Measurements from ENCODE around the gene PLIN3.
"Not testable (repeated sequence)": the region's sequence is repeated elsewhere in the genome, so short reads cannot be mapped to it uniquely, and the experiment has no call there.

PLIN3 gene

DNA sequence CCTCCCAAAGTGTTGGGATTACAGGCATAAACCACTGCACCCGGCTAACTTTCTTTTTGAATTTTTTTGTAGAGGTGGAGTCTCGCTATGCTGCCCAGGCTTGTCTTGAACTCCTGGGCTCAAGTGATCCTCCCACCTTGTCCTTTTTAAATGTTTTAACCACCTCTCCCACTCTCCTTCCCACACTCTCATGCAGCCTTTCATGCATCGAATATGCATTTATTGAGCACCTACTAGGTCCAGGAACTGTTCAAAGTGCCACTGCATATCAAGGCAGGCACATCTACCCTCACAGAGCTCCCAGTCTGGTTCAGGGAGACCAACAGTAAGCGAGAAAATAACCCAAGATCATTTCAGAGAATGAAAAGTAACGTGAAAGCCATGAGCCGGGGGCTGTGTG, 37.1 kb downstream of the PLIN3 start:
- H3K4me2 ChIP-seq (ENCODE audit: low read length): no peak overlapping the region
- H2AFZ ChIP-seq (ENCODE audit: insufficient read depth, low read length, poor library complexity): no peak overlapping the region
- DNase-seq: no peak
- no peak overlapping the region for H2AK5ac ChIP-seq (ENCODE audit: low read length)
- H3K14ac ChIP-seq (ENCODE audit: low read length): no peak overlapping the region
- WGBS (ENCODE audit: extremely low coverage, insufficient coverage, insufficient read length): no CpG with 5 or more reads among the region's 6 CpGs
- no peaks in the 10 kb centered on the region for H3K36me3 ChIP-seq (ENCODE audit: control insufficient read depth in 1 of 2, insufficient read depth in 2 of 2, low read length in 2 of 2)
- H3K27me3 ChIP-seq (ENCODE audit: insufficient read depth, low read length): no peaks in the 10 kb centered on the region
- H4K8ac ChIP-seq (ENCODE audit: low read depth, low read length): no peak overlapping the region
- H3K23ac ChIP-seq (ENCODE audit: low read length): no peak overlapping the region
- H3K9ac ChIP-seq (ENCODE audit: low read length): no peak overlapping the region
- peak overlapping the region; percentile 46 for H4K12ac ChIP-seq (ENCODE audit: low read depth, low read length)
- H2BK120ac ChIP-seq (ENCODE audit: insufficient read depth, low read length, poor library complexity): no peak overlapping the region
- peaks cover 3% of the 10 kb centered on the region for H3K9me3 ChIP-seq (ENCODE audit: insufficient read depth, low read depth, low read length)
- no peak overlapping the region for H3K18ac ChIP-seq (ENCODE audit: low read length)
- peaks cover 2% of the 10 kb centered on the region for H3K79me2 ChIP-seq (ENCODE audit: control insufficient read depth, insufficient read depth, low read length, poor library complexity)
- no peak overlapping the region for H4K91ac ChIP-seq (ENCODE audit: low read depth, low read length)
- peaks cover 5% of the 10 kb centered on the region for H3K79me1 ChIP-seq (ENCODE audit: low read length)
- H2BK12ac ChIP-seq (ENCODE audit: low read length): no peak overlapping the region
- no peak overlapping the region for H3K4ac ChIP-seq (ENCODE audit: low read depth, low read length)
- no peak overlapping the region for H3K27ac ChIP-seq (ENCODE audit: low read depth, low read length)
- peaks cover 0 to 6% of the 10 kb centered on the region in 2 experiments for H3K4me1 ChIP-seq (ENCODE audit: control insufficient read depth in 1 of 2, insufficient read depth in 2 of 2, low read length in 2 of 2)
- no peak overlapping the region for H2BK5ac ChIP-seq (ENCODE audit: low read depth, low read length, poor library complexity)
- no peak overlapping the region for H3K4me3 ChIP-seq (ENCODE audit: low read depth, low read length)

DNA sequence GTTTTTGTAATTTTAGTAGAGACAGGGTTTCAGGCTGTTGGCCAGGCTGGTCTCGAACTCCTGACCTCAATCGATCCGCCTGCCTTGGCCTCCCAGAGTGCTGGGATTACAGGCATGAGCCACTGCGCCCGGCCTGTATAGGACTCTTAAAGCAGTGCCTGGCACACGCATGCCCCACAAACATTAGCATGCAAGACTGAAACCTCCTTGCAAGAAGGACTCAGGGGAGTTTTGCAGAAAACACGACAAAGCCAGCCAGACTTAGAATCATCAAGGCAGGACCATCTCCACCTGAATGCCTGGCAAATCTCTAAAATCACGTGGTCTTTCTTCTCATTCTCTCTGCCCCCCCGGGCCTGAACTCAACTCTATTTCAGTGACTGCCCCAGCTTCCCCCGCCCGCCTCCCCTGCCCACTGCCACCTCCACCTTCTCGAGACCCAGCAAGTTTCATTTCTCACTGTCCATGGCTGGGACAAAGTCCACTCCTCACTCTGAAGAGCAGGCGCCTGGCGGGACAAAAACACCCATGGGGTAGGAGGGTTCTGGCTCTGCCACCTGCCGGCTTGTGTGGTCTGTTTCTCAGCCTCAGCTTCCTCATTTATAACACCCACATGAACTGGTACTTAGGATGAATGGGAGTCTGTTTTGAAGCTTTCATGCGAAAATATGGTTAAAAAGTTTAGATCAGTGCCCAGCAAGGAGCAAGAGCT, 38.3 kb downstream of the PLIN3 start:
- Histone ChIP-seq H3K4ac (ENCODE audit: low read depth, low read length) (no peak overlapping the region), H4K8ac (ENCODE audit: low read depth, low read length) (no peak overlapping the region), H4K91ac (ENCODE audit: low read depth, low read length) (no peak overlapping the region), H3K23ac (ENCODE audit: low read length) (no peak overlapping the region), H3K4me1 (ENCODE audit: control insufficient read depth in 1 of 2, insufficient read depth in 2 of 2, low read length in 2 of 2) (peaks cover 0 to 6% of the 10 kb centered on the region in 2 experiments), H4K12ac (ENCODE audit: low read depth, low read length) (no peak overlapping the region), H3K79me2 (ENCODE audit: control insufficient read depth, insufficient read depth, low read length, poor library complexity) (peaks cover 2% of the 10 kb centered on the region), H3K27me3 (ENCODE audit: insufficient read depth, low read length) (no peaks in the 10 kb centered on the region), H3K9me3 (ENCODE audit: insufficient read depth, low read depth, low read length) (peaks cover 3% of the 10 kb centered on the region), H2BK12ac (ENCODE audit: low read length) (no peak overlapping the region), H3K27ac (ENCODE audit: low read depth, low read length) (no peak overlapping the region), H3K4me3 (ENCODE audit: low read depth, low read length) (no peak overlapping the region), H3K18ac (ENCODE audit: low read length) (no peak overlapping the region), H2AK5ac (ENCODE audit: low read length) (no peak overlapping the region), H2BK5ac (ENCODE audit: low read depth, low read length, poor library complexity) (no peak overlapping the region), H2AFZ (ENCODE audit: insufficient read depth, low read length, poor library complexity) (no peak overlapping the region), H3K79me1 (ENCODE audit: low read length) (peaks cover 5% of the 10 kb centered on the region), H3K4me2 (ENCODE audit: low read length) (no peak overlapping the region), H3K14ac (ENCODE audit: low read length) (no peak overlapping the region), H3K36me3 (ENCODE audit: control insufficient read depth in 1 of 2, insufficient read depth in 2 of 2, low read length in 2 of 2) (no peaks in the 10 kb centered on the region), H3K9ac (ENCODE audit: low read length) (no peak overlapping the region), H2BK120ac (ENCODE audit: insufficient read depth, low read length, poor library complexity) (no peak overlapping the region)
- DNase-seq: no peak
- no CpG with 5 or more reads among the region's 16 CpGs for WGBS (ENCODE audit: extremely low coverage, insufficient coverage, insufficient read length)

DNA sequence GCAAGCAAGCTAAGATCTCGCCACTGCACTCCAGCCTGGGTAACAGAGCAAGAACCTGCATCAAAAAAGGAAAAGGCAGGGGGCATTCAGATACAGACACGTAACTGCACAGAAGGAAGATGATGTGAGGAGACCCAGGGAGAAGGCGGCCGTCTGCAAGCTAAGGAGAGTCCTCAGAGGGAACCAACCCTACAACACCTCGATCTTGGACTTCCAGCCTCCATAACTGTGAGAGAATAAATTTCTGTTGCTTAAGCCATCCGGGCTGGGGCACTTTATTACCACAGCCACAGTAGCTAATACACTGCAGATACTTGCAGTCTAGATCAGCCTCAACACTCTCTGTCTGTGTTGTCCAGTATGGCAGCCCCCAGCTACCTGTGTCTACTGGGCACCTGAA, 43.9 kb downstream of the PLIN3 start:
- H2BK5ac ChIP-seq (ENCODE audit: low read depth, low read length, poor library complexity): no peak overlapping the region
- no peaks in the 10 kb centered on the region for H3K79me2 ChIP-seq (ENCODE audit: control insufficient read depth, insufficient read depth, low read length, poor library complexity)
- no peak overlapping the region for H2AK5ac ChIP-seq (ENCODE audit: low read length)
- H3K27ac ChIP-seq (ENCODE audit: low read depth, low read length): no peak overlapping the region
- no peak overlapping the region for H2BK12ac ChIP-seq (ENCODE audit: low read length)
- H4K12ac ChIP-seq (ENCODE audit: low read depth, low read length): no peak overlapping the region
- no peak overlapping the region for H2BK120ac ChIP-seq (ENCODE audit: insufficient read depth, low read length, poor library complexity)
- no peak overlapping the region for H3K9ac ChIP-seq (ENCODE audit: low read length)
- H3K23ac ChIP-seq (ENCODE audit: low read length): no peak overlapping the region
- DNase-seq: no peak
- no peak overlapping the region for H3K4me3 ChIP-seq (ENCODE audit: low read depth, low read length)
- H3K36me3 ChIP-seq (ENCODE audit: control insufficient read depth in 1 of 2, insufficient read depth in 2 of 2, low read length in 2 of 2): no peaks in the 10 kb centered on the region
- H3K14ac ChIP-seq (ENCODE audit: low read length): no peak overlapping the region
- no peak overlapping the region for H3K4ac ChIP-seq (ENCODE audit: low read depth, low read length)
- no peaks in the 10 kb centered on the region for H3K79me1 ChIP-seq (ENCODE audit: low read length)
- no peaks in the 10 kb centered on the region for H3K27me3 ChIP-seq (ENCODE audit: insufficient read depth, low read length)
- WGBS (ENCODE audit: extremely low coverage, insufficient coverage, insufficient read length): no CpG with 5 or more reads among the region's 6 CpGs
- H2AFZ ChIP-seq (ENCODE audit: insufficient read depth, low read length, poor library complexity): no peak overlapping the region
- H3K9me3 ChIP-seq (ENCODE audit: insufficient read depth, low read depth, low read length): no peaks in the 10 kb centered on the region
- H3K4me1 ChIP-seq (ENCODE audit: control insufficient read depth in 1 of 2, insufficient read depth in 2 of 2, low read length in 2 of 2): no peaks in the 10 kb centered on the region
- H4K91ac ChIP-seq (ENCODE audit: low read depth, low read length): no peak overlapping the region
- no peak overlapping the region for H4K8ac ChIP-seq (ENCODE audit: low read depth, low read length)
- H3K18ac ChIP-seq (ENCODE audit: low read length): no peak overlapping the region
- H3K4me2 ChIP-seq (ENCODE audit: low read length): no peak overlapping the region

DNA sequence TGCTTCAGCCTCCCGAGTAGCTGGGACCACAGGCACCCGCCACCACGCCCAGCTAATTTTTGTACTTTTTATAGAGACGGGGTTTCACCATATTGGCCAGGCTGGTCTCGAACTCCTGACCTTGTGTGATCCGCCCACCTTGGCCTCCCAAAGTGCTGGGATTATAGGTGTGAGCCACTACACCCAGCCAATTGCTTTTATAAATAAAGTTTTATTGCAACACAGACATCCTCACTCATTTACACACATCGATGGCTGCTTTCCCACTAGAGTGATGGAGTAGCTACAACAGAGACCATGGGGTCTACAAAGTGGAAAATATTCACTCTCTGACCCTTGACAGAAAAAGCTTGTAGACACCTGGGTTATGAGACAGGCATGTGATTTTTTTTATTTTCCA, 45.1 kb downstream of the PLIN3 start:
- H2AK5ac ChIP-seq (ENCODE audit: low read length); H4K91ac ChIP-seq (ENCODE audit: low read depth, low read length); H3K4me3 ChIP-seq (ENCODE audit: low read depth, low read length); H3K27me3 ChIP-seq (ENCODE audit: insufficient read depth, low read length); H2BK5ac ChIP-seq (ENCODE audit: low read depth, low read length, poor library complexity); H2AFZ ChIP-seq (ENCODE audit: insufficient read depth, low read length, poor library complexity); H3K18ac ChIP-seq (ENCODE audit: low read length); H3K79me2 ChIP-seq (ENCODE audit: control insufficient read depth, insufficient read depth, low read length, poor library complexity); H3K4me2 ChIP-seq (ENCODE audit: low read length); H3K4me1 ChIP-seq (ENCODE audit: control insufficient read depth in 1 of 2, insufficient read depth in 2 of 2, low read length in 2 of 2); H3K79me1 ChIP-seq (ENCODE audit: low read length); H2BK120ac ChIP-seq (ENCODE audit: insufficient read depth, low read length, poor library complexity); DNase-seq; H3K9me3 ChIP-seq (ENCODE audit: insufficient read depth, low read depth, low read length); H3K4ac ChIP-seq (ENCODE audit: low read depth, low read length); H3K27ac ChIP-seq (ENCODE audit: low read depth, low read length); H2BK12ac ChIP-seq (ENCODE audit: low read length); H3K36me3 ChIP-seq (ENCODE audit: control insufficient read depth in 1 of 2, insufficient read depth in 2 of 2, low read length in 2 of 2); H3K14ac ChIP-seq (ENCODE audit: low read length); H4K8ac ChIP-seq (ENCODE audit: low read depth, low read length); H3K9ac ChIP-seq (ENCODE audit: low read length); H4K12ac ChIP-seq (ENCODE audit: low read depth, low read length); H3K23ac ChIP-seq (ENCODE audit: low read length): not testable (repeated sequence)
- no CpG with 5 or more reads among the region's 7 CpGs for WGBS (ENCODE audit: extremely low coverage, insufficient coverage, insufficient read length)
